ENCODE data around the gene TPCN1.

Gene TPCN1

GRCh38 chr12:113287146-113287898, 66.1 kb downstream of the TPCN1 start:
- DNase-seq (ENCODE audit: low spot score): no peak

- no peak for DNase-seq (ENCODE audit: low spot score)
Measured at GRCh38 chr12:113287899-113288282, 66.6 kb downstream of the TPCN1 start.

- no peak for DNase-seq (ENCODE audit: low spot score)
Measured at GRCh38 chr12:113289361-113289760, 68.1 kb downstream of the TPCN1 start.

GRCh38 chr12:113290506-113290905, 69.2 kb downstream of the TPCN1 start:
- no peak for DNase-seq (ENCODE audit: low spot score)

- no peak for DNase-seq (ENCODE audit: low spot score)
Measured at GRCh38 chr12:113291586-113291985, 70.3 kb downstream of the TPCN1 start.

- no peak for DNase-seq (ENCODE audit: low spot score)
Measured at GRCh38 chr12:113292091-113292490, 70.8 kb downstream of the TPCN1 start.

GRCh38 chr12:113292547-113292946, 71.3 kb downstream of the TPCN1 start:
- DNase-seq (ENCODE audit: low spot score): no peak

- DNase-seq (ENCODE audit: low spot score): no peak
Measured at GRCh38 chr12:113293100-113293499, 71.8 kb downstream of the TPCN1 start.

- DNase-seq (ENCODE audit: low spot score): no peak
Measured at GRCh38 chr12:113295886-113296556, 74.8 kb downstream of the TPCN1 start.

- no peak for DNase-seq (ENCODE audit: low spot score)
Measured at GRCh38 chr12:113296557-113297213, 75.4 kb downstream of the TPCN1 start.

GRCh38 chr12:113297214-113297587, 75.9 kb downstream of the TPCN1 start:
- DNase-seq (ENCODE audit: low spot score): no peak

- no peak for DNase-seq (ENCODE audit: low spot score)
Measured at GRCh38 chr12:113297621-113298471, 76.6 kb downstream of the TPCN1 start.

- no peak for DNase-seq (ENCODE audit: low spot score)
Measured at GRCh38 chr12:113298472-113298817, 77.2 kb downstream of the TPCN1 start.

GRCh38 chr12:113298861-113299545, 77.7 kb downstream of the TPCN1 start:
- DNase-seq (ENCODE audit: low spot score): no peak

GRCh38 chr12:113299619-113300237, 78.5 kb downstream of the TPCN1 start:
- no peak for DNase-seq (ENCODE audit: low spot score)

GRCh38 chr12:113301811-113302210, 80.5 kb downstream of the TPCN1 start:
- no peak for DNase-seq (ENCODE audit: low spot score)

- no peak for DNase-seq (ENCODE audit: low spot score)
Measured at GRCh38 chr12:113302466-113302865, 81.2 kb downstream of the TPCN1 start.

- no peak for DNase-seq (ENCODE audit: low spot score)
Measured at GRCh38 chr12:113302886-113303640, 81.8 kb downstream of the TPCN1 start.

GRCh38 chr12:113305281-113305856, 84.1 kb downstream of the TPCN1 start:
- no peak for DNase-seq (ENCODE audit: low spot score)

GRCh38 chr12:113306382-113306781, 85.1 kb downstream of the TPCN1 start:
- DNase-seq (ENCODE audit: low spot score): no peak
